WTC11 (cell line): ENCODE results near the gene PCDH20. TPM values are rescaled to one million over a fixed set of nuclear protein-coding genes. Genes with fewer than 3 reads are reported as not detected.

Experiments
- ATAC-seq: fragments of 200-7000 bp; cut with Tn5 transposase; 2 replicates; pipeline ENCODE4 v1.10.0; 2021; ENCODE audit warnings: mild to moderate bottlenecking, moderate library complexity
- CTCF ChIA-PET: fragments of 300-600 bp; sonication (Branson Sonifier 250); formaldehyde crosslinking; loops from one replicate; lab custom pipeline; 2021; ENCODE audit warnings: antibody characterized with exemption; lab: Charles Lee
- POLR2A ChIA-PET: fragments of 350-600 bp; sonication (Branson Sonifier 250); formaldehyde crosslinking; loops from one replicate; lab custom pipeline; 2021; ENCODE audit warnings: antibody characterized with exemption; lab: Charles Lee
- DNase-seq: peaks from one replicate; pipeline ENCODE4 v3.0.0; 2021; ENCODE audit warnings: low spot score
- H3K27ac Mint-ChIP-seq: 2 replicates; pipeline ENCODE4 v1.8.0; 2021; ENCODE audit warnings: mixed read lengths
- H3K27me3 Mint-ChIP-seq: 2 replicates; pipeline ENCODE4 v1.8.0; 2021; ENCODE audit warnings: low read depth, mild to moderate bottlenecking, moderate library complexity, mixed read lengths
- H3K36me3 Mint-ChIP-seq: 2 replicates; pipeline ENCODE4 v1.8.0; 2021; ENCODE audit warnings: mixed read lengths
- H3K4me1 Mint-ChIP-seq: 2 replicates; pipeline ENCODE4 v1.8.0; 2022; ENCODE audit warnings: mixed read lengths
- H3K4me3 Mint-ChIP-seq: 2 replicates; pipeline ENCODE4 v1.8.0; 2021; ENCODE audit warnings: mild to moderate bottlenecking, moderate library complexity, mixed read lengths
- H3K9me3 Mint-ChIP-seq: 2 replicates; pipeline ENCODE4 v1.8.0; 2021; ENCODE audit warnings: mixed read lengths
- ATF1 ChIP-seq: sonication (generic); formaldehyde crosslinking; IDR thresholded peaks from 2 replicates; pipeline ENCODE4 v1.8.1; 2023; ENCODE audit warnings: mild to moderate bottlenecking, moderate library complexity, missing genetic modification reagents
- CREM ChIP-seq: sonication (generic); formaldehyde crosslinking; IDR thresholded peaks from 2 replicates; pipeline ENCODE4 v1.8.1; 2022; ENCODE audit warnings: mild to moderate bottlenecking, missing genetic modification reagents, moderate library complexity
- EMX1 ChIP-seq: fragments of 250-450 bp; sonication (Bioruptor Pico); IDR thresholded peaks from 2 replicates; pipeline ENCODE4 v1.8.0; 2021; ENCODE audit warnings: mild to moderate bottlenecking
- ERG ChIP-seq: fragments of 250-450 bp; sonication (Bioruptor Pico); IDR thresholded peaks from 2 replicates; pipeline ENCODE4 v1.8.0; 2021; ENCODE audit warnings: mild to moderate bottlenecking
- ESRRA ChIP-seq: sonication (generic); formaldehyde crosslinking; IDR thresholded peaks from 2 replicates; pipeline ENCODE4 v1.8.1; 2022; ENCODE audit warnings: mild to moderate bottlenecking, missing genetic modification reagents, borderline replicate concordance
- GABPB1 ChIP-seq: sonication (generic); formaldehyde crosslinking; IDR thresholded peaks from 2 replicates; pipeline ENCODE4 v1.8.1; 2023; ENCODE audit warnings: mild to moderate bottlenecking, missing genetic modification reagents
- MAX ChIP-seq: sonication (generic); formaldehyde crosslinking; IDR thresholded peaks from 2 replicates; pipeline ENCODE4 v1.8.0; 2022; ENCODE audit warnings: mild to moderate bottlenecking, missing genetic modification reagents
- MYBL2 ChIP-seq: sonication (generic); formaldehyde crosslinking; IDR thresholded peaks from 2 replicates; pipeline ENCODE4 v1.8.1; 2023; ENCODE audit warnings: mild to moderate bottlenecking, moderate library complexity, missing genetic modification reagents
- NFE2L1 ChIP-seq: sonication (generic); formaldehyde crosslinking; IDR thresholded peaks from 2 replicates; pipeline ENCODE4 v1.8.1; 2023; ENCODE audit warnings: missing genetic modification reagents
- PRDM15 ChIP-seq: sonication (generic); formaldehyde crosslinking; IDR thresholded peaks from 2 replicates; pipeline ENCODE4 v1.8.0; 2022; ENCODE audit warnings: missing genetic modification reagents
- PRRX2 ChIP-seq: fragments of 250-450 bp; sonication (Bioruptor Pico); IDR thresholded peaks from 2 replicates; pipeline ENCODE4 v1.8.0; 2021; ENCODE audit warnings: mild to moderate bottlenecking
- ZNF219 ChIP-seq: sonication (generic); formaldehyde crosslinking; IDR thresholded peaks from 2 replicates; pipeline ENCODE4 v1.8.0; 2023; ENCODE audit warnings: missing genetic modification reagents, mild to moderate bottlenecking, borderline replicate concordance
- ZNF512 ChIP-seq: sonication (generic); formaldehyde crosslinking; IDR thresholded peaks from 2 replicates; pipeline ENCODE4 v1.8.1; 2022; ENCODE audit warnings: missing genetic modification reagents, borderline replicate concordance
- ZNF532 ChIP-seq: fragments of 250-450 bp; sonication (Bioruptor Pico); IDR thresholded peaks from 2 replicates; pipeline ENCODE4 v1.9.0; 2021; ENCODE audit warnings: mild to moderate bottlenecking, borderline replicate concordance
- total RNA-seq: library from RNA; stranded (reverse); gene quantifications from 3 replicates; pipeline ENCODE4 v1.2.3, GENCODE V29; 2021
- TF ChIP-seq, protein P1 (sequence below): sonication (generic); formaldehyde crosslinking; IDR thresholded peaks from 2 replicates; pipeline ENCODE4 v1.8.0; 2023; ENCODE audit warnings: missing genetic modification reagents, mild to moderate bottlenecking, borderline replicate concordance
- TF ChIP-seq, protein P2 (sequence below): sonication (generic); formaldehyde crosslinking; IDR thresholded peaks from 2 replicates; pipeline ENCODE4 v1.8.1; 2023; ENCODE audit warnings: mild to moderate bottlenecking, missing genetic modification reagents, moderate library complexity
- TF ChIP-seq, protein P3 (sequence below): sonication (generic); formaldehyde crosslinking; IDR thresholded peaks from 2 replicates; pipeline ENCODE4 v1.8.1; 2022; ENCODE audit warnings: low read depth, missing genetic modification reagents, borderline replicate concordance

PCDH20 gene
- total RNA-seq, 1 experiment from 2014 or later: 1.3 TPM

- TF ChIP-seq, protein P1, sequence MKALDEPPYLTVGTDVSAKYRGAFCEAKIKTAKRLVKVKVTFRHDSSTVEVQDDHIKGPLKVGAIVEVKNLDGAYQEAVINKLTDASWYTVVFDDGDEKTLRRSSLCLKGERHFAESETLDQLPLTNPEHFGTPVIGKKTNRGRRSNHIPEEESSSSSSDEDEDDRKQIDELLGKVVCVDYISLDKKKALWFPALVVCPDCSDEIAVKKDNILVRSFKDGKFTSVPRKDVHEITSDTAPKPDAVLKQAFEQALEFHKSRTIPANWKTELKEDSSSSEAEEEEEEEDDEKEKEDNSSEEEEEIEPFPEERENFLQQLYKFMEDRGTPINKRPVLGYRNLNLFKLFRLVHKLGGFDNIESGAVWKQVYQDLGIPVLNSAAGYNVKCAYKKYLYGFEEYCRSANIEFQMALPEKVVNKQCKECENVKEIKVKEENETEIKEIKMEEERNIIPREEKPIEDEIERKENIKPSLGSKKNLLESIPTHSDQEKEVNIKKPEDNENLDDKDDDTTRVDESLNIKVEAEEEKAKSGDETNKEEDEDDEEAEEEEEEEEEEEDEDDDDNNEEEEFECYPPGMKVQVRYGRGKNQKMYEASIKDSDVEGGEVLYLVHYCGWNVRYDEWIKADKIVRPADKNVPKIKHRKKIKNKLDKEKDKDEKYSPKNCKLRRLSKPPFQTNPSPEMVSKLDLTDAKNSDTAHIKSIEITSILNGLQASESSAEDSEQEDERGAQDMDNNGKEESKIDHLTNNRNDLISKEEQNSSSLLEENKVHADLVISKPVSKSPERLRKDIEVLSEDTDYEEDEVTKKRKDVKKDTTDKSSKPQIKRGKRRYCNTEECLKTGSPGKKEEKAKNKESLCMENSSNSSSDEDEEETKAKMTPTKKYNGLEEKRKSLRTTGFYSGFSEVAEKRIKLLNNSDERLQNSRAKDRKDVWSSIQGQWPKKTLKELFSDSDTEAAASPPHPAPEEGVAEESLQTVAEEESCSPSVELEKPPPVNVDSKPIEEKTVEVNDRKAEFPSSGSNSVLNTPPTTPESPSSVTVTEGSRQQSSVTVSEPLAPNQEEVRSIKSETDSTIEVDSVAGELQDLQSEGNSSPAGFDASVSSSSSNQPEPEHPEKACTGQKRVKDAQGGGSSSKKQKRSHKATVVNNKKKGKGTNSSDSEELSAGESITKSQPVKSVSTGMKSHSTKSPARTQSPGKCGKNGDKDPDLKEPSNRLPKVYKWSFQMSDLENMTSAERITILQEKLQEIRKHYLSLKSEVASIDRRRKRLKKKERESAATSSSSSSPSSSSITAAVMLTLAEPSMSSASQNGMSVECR (CRISPR knock-in tag): no peak
- no peak overlapping the region for H3K27ac Mint-ChIP-seq
- H3K4me1 Mint-ChIP-seq: no peaks in the 10 kb centered on the region
- ATAC-seq (no peak), DNase-seq (no peak)
- H3K27me3 Mint-ChIP-seq: no peaks in the 10 kb centered on the region
- H3K9me3 Mint-ChIP-seq: no peaks in the 10 kb centered on the region
- ChIA-PET POLR2A (no interaction called here), CTCF (no interaction called here)
- no peaks in the 10 kb centered on the region for H3K36me3 Mint-ChIP-seq
- H3K4me3 Mint-ChIP-seq: no peak overlapping the region
Measured at GRCh38 chr13:61383111-61383510, 32.5 kb downstream of the PCDH20 start.

GRCh38 chr13:61370520-61370919 lies 45.1 kb downstream of the PCDH20 start:
- no peak overlapping the region for H3K4me3 Mint-ChIP-seq
- 0 out of 2 replicates have a peak, but pooled peaks cover 3% of the 10 kb centered on the region for H3K4me1 Mint-ChIP-seq
- no peak overlapping the region for H3K27ac Mint-ChIP-seq
- H3K27me3 Mint-ChIP-seq: no peaks in the 10 kb centered on the region
- H3K9me3 Mint-ChIP-seq: no peaks in the 10 kb centered on the region
- no peak for ATAC-seq
- no peaks in the 10 kb centered on the region for H3K36me3 Mint-ChIP-seq
- TF ChIP-seq PRDM15 (CRISPR knock-in tag) (no peak), NFE2L1 (CRISPR knock-in tag) (no peak), GABPB1 (CRISPR knock-in tag) (no peak), PRRX2 (no peak), ZNF532 (CRISPR knock-in tag) (no peak), MAX (CRISPR knock-in tag) (no peak), ERG (CRISPR knock-in tag) (no peak), ZNF512 (CRISPR knock-in tag) (no peak), ATF1 (CRISPR knock-in tag) (no peak), MYBL2 (CRISPR knock-in tag) (no peak), ZNF219 (CRISPR knock-in tag) (no peak), ESRRA (CRISPR knock-in tag) (no peak), CREM (CRISPR knock-in tag) (no peak), EMX1 (CRISPR knock-in tag) (no peak)
- TF ChIP-seq, protein P2, sequence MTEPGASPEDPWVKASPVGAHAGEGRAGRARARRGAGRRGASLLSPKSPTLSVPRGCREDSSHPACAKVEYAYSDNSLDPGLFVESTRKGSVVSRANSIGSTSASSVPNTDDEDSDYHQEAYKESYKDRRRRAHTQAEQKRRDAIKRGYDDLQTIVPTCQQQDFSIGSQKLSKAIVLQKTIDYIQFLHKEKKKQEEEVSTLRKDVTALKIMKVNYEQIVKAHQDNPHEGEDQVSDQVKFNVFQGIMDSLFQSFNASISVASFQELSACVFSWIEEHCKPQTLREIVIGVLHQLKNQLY (CRISPR knock-in tag): no peak
- TF ChIP-seq, protein P3, sequence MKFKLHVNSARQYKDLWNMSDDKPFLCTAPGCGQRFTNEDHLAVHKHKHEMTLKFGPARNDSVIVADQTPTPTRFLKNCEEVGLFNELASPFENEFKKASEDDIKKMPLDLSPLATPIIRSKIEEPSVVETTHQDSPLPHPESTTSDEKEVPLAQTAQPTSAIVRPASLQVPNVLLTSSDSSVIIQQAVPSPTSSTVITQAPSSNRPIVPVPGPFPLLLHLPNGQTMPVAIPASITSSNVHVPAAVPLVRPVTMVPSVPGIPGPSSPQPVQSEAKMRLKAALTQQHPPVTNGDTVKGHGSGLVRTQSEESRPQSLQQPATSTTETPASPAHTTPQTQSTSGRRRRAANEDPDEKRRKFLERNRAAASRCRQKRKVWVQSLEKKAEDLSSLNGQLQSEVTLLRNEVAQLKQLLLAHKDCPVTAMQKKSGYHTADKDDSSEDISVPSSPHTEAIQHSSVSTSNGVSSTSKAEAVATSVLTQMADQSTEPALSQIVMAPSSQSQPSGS (CRISPR knock-in tag): no peak
- no peak for DNase-seq
- CTCF ChIA-PET: no interaction called here
- POLR2A ChIA-PET: interaction anchor here (0.7 kb wide), 1 partner anchor 439 kb away, joined by 3 read pairs; no protein-coding TSS in a partner anchor
